SU-DHL-6 (cell line): ENCODE data around the gene ACSL5.

Experiments
- CTCF ChIP-seq: fragments of 200-600 bp; sonication (generic); IDR thresholded peaks from one replicate; pipeline ENCODE4 v1.5.1; 2017; ENCODE audit warnings: antibody characterized with exemption, mild to moderate bottlenecking, low read length, moderate library complexity; ENCODE audit not compliant: insufficient read depth, poor library complexity, severe bottlenecking
- EZH2phosphoT487 ChIP-seq: fragments of 200-600 bp; sonication (generic), shearing (Covaris generic); conservative IDR thresholded peaks from 2 replicates; pipeline ENCODE4 v1.6.1; 2018; ENCODE audit warnings: mild to moderate bottlenecking, antibody characterized with exemption, low read length, moderate library complexity, mixed read lengths

GRCh38 chr10:112376396-112376790 lies 2.5 kb downstream of the ACSL5 start:
- TF ChIP-seq CTCF (no peak), EZH2phosphoT487 (no peak)
